ENCODE results near the gene CLDND2.

- TF ChIP-seq CTCF (conservative IDR thresholded peaks at IDR 0.05 in 1 of 2, IDR thresholded peaks at IDR 0.05 in 1 of 2; ENCODE audit: low read depth in 1 of 2, low read length in 2 of 2) (no peak), EZH2 (IDR thresholded peaks at IDR 0.05; ENCODE audit: low read length, missing control alignments) (no peak)
Observed at GRCh38 chr19:51417810-51418157, 49.0 kb upstream of the CLDND2 start.

Measured in fibroblast of lung (primary cell).